H1 (cell line): ENCODE data around the gene RTKN. TPM values are rescaled to one million over a fixed set of nuclear protein-coding genes. Genes with fewer than 3 reads are reported as not detected.
"Not testable (repeated sequence)": the region's sequence is repeated elsewhere in the genome, so short reads cannot be mapped to it uniquely, and the experiment has no call there.

Experiments used
- CTCF ChIA-PET: fragments of 300-600 bp; sonication (Branson Sonifier 250); formaldehyde crosslinking; loops from one replicate; lab custom pipeline; 2021; ENCODE audit not compliant: partially characterized antibody; lab: Charles Lee
- POLR2A ChIA-PET: fragments of 300-600 bp; sonication (Branson Sonifier 250); formaldehyde crosslinking; loops from one replicate; lab custom pipeline; 2021; ENCODE audit warnings: inconsistent platforms; ENCODE audit not compliant: partially characterized antibody; lab: Charles Lee
- DNase-seq, 2 experiments: peaks; one replicate each; pipeline versions ENCODE4 v3.0.0 to v3.0.0-alpha.2; 2010 to 2022; ENCODE audit warnings: low spot score in 2 of 2, low read depth in 1 of 2, mixed read lengths in 1 of 2
- FAIRE-seq: peaks from 2 replicates; lab custom pipeline; 2011; peaks lifted over from hg19 to GRCh38; lab: Jason Lieb, UNC
- H2AFZ ChIP-seq: 2 replicates; pipeline ENCODE4 v1.8.1; 2012; ENCODE audit warnings: low read length, inconsistent platforms
- H2AK5ac ChIP-seq: 2 replicates; pipeline ENCODE4 v1.6.1; 2013; ENCODE audit warnings: low read depth, low read length
- H2BK120ac ChIP-seq: replicated peaks from 2 replicates; pipeline ENCODE3; 2013; ENCODE audit warnings: low read depth, low read length, inconsistent platforms
- H2BK12ac ChIP-seq: 2 replicates; pipeline ENCODE4 v1.6.1; 2013; ENCODE audit warnings: low read depth, low read length
- H2BK15ac ChIP-seq: 2 replicates; pipeline ENCODE4 v1.6.1; 2013; ENCODE audit warnings: low read length
- H2BK20ac ChIP-seq: 2 replicates; pipeline ENCODE4 v1.6.1; 2013; ENCODE audit warnings: low read length
- H2BK5ac ChIP-seq: 2 replicates; pipeline ENCODE4 v1.6.1; 2013; ENCODE audit warnings: low read depth, low read length
- H3K14ac ChIP-seq: 2 replicates; pipeline ENCODE4 v1.6.1; 2013; ENCODE audit warnings: inconsistent platforms; ENCODE audit not compliant: insufficient read length
- H3K18ac ChIP-seq: 2 replicates; pipeline ENCODE4 v1.6.1; 2013; ENCODE audit warnings: low read length; ENCODE audit errors: extremely low read depth
- H3K23ac ChIP-seq: 2 replicates; pipeline ENCODE4 v1.6.1; 2013; ENCODE audit warnings: inconsistent platforms; ENCODE audit not compliant: insufficient read length
- H3K23me2 ChIP-seq: 2 replicates; pipeline ENCODE4 v1.6.1; 2013; ENCODE audit warnings: low read depth, low read length
- H3K27ac ChIP-seq: 2 replicates; pipeline ENCODE4 v1.6.1; 2011; ENCODE audit warnings: low read depth, low read length, inconsistent platforms
- H3K27me3 ChIP-seq, 4 experiments: replicated peaks in 1 of 4; 1 replicate in 1 of 4; 2 replicates in 3 of 4; pipeline versions ENCODE4 v1.6.1 to v1.8.1; 2011 to 2013; ENCODE audit warnings: low read length in 3 of 4, mild to moderate bottlenecking in 3 of 4, inconsistent platforms in 2 of 4, mixed read lengths in 2 of 4, moderate library complexity in 1 of 4; ENCODE audit not compliant: control insufficient read depth in 3 of 4, insufficient read depth in 3 of 4; ENCODE audit errors: extremely low read depth in 1 of 4
- H3K36me3 ChIP-seq, 4 experiments: 2 replicates each; pipeline versions ENCODE4 v1.6.1 to v1.8.1; 2011 to 2013; ENCODE audit warnings: mild to moderate bottlenecking in 4 of 4, low read length in 3 of 4, moderate library complexity in 2 of 4, control low read depth in 1 of 4, inconsistent platforms in 1 of 4; ENCODE audit not compliant: insufficient read depth in 4 of 4, control insufficient read depth in 2 of 4
- H3K4ac ChIP-seq: replicated peaks from 2 replicates; pipeline ENCODE3; 2013; ENCODE audit warnings: low read length, low read depth, mixed read lengths, inconsistent platforms; ENCODE audit not compliant: insufficient read length
- H3K4me1 ChIP-seq, 4 experiments: replicated peaks in 1 of 4; 1 replicate in 1 of 4; 2 replicates in 3 of 4; pipeline versions ENCODE4 v1.6.1 to v1.8.1; 2011 to 2013; ENCODE audit warnings: low read length in 3 of 4, inconsistent platforms in 2 of 4, mixed read lengths in 1 of 4; ENCODE audit not compliant: insufficient read depth in 4 of 4, control insufficient read depth in 3 of 4
- H3K4me2 ChIP-seq, 2 experiments: 2 replicates each; pipeline versions ENCODE4 v1.6.1 to v1.8.1; 2011 to 2013; ENCODE audit warnings: low read depth in 2 of 2, low read length in 2 of 2, control low read depth in 1 of 2, inconsistent platforms in 1 of 2, mild to moderate bottlenecking in 1 of 2; ENCODE audit not compliant: insufficient read depth in 1 of 2
- H3K4me3 ChIP-seq, 4 experiments: fragments of 200-600, 300-600 bp in 1 of 4; sonication (generic), shearing (Covaris generic), sonication (Bioruptor Twin) in 1 of 4; 2 replicates each; pipeline versions ENCODE4 v1.5.1 to v1.8.1; 2011 to 2016; ENCODE audit warnings: low read length in 4 of 4, low read depth in 3 of 4, control low read depth in 2 of 4, inconsistent platforms in 2 of 4, mild to moderate bottlenecking in 2 of 4, mixed read lengths in 1 of 4, moderate library complexity in 1 of 4; ENCODE audit not compliant: insufficient read depth in 2 of 4; ENCODE audit errors: extremely low read depth in 1 of 4
- H3K56ac ChIP-seq: replicated peaks from 2 replicates; pipeline ENCODE3; 2013; ENCODE audit warnings: low read depth, mild to moderate bottlenecking, mixed read lengths, low read length, inconsistent platforms; ENCODE audit not compliant: insufficient read length
- H3K79me1 ChIP-seq: 2 replicates; pipeline ENCODE4 v1.6.1; 2013; ENCODE audit warnings: low read depth, low read length, control low read depth
- H3K79me2 ChIP-seq, 2 experiments: 2 replicates each; pipeline versions ENCODE4 v1.6.1 to v1.8.1; 2012 to 2013; ENCODE audit warnings: low read length in 2 of 2, mild to moderate bottlenecking in 2 of 2, inconsistent platforms in 1 of 2; ENCODE audit not compliant: insufficient read depth in 2 of 2, control insufficient read depth in 1 of 2
- H3K9ac ChIP-seq, 4 experiments: replicated peaks in 1 of 4; 1 replicate in 1 of 4; 2 replicates in 3 of 4; pipeline versions ENCODE4 v1.6.1 to v1.8.1; 2011 to 2013; ENCODE audit warnings: low read depth in 3 of 4, low read length in 3 of 4, control low read depth in 2 of 4, mild to moderate bottlenecking in 2 of 4, moderate library complexity in 2 of 4, inconsistent platforms in 1 of 4; ENCODE audit errors: extremely low read depth in 1 of 4
- H3K9me3 ChIP-seq, 2 experiments: 2 replicates each; pipeline versions ENCODE4 v1.6.1 to v1.8.1; 2012 to 2013; ENCODE audit warnings: mild to moderate bottlenecking in 2 of 2, moderate library complexity in 2 of 2, control low read depth in 1 of 2, inconsistent platforms in 1 of 2, low read depth in 1 of 2, low read length in 1 of 2, mixed read lengths in 1 of 2; ENCODE audit not compliant: insufficient read depth in 2 of 2
- H4K20me1 ChIP-seq, 2 experiments: replicated peaks in 1 of 2; 2 replicates each; pipeline versions ENCODE3 to v1.8.1; 2011 to 2013; ENCODE audit warnings: inconsistent platforms in 2 of 2, low read length in 2 of 2, mild to moderate bottlenecking in 1 of 2; ENCODE audit not compliant: insufficient read depth in 2 of 2, control insufficient read depth in 1 of 2
- H4K5ac ChIP-seq: 2 replicates; pipeline ENCODE4 v1.6.1; 2013; ENCODE audit warnings: low read length, low read depth, mixed read lengths, inconsistent platforms; ENCODE audit not compliant: insufficient read length
- H4K8ac ChIP-seq: 2 replicates; pipeline ENCODE4 v1.8.0; 2013; ENCODE audit warnings: mild to moderate bottlenecking, moderate library complexity, low read length, inconsistent platforms; ENCODE audit not compliant: insufficient read depth; ENCODE audit errors: extremely low read depth
- H4K91ac ChIP-seq: replicated peaks from 2 replicates; pipeline ENCODE3; 2013; ENCODE audit warnings: low read length, mixed read lengths, inconsistent platforms; ENCODE audit not compliant: insufficient read length
- WGBS, 2 experiments: shearing (Covaris generic) in 1 of 2; methylation state at CpG; one replicate each; pipeline versions ENCODE4 v1.1.6 to v1.1.7; 2013 to 2015; ENCODE audit warnings: low lambda C conversion rate in 2 of 2, mixed read lengths in 2 of 2, inconsistent platforms in 1 of 2, low coverage in 1 of 2, missing lambda C conversion rate in 1 of 2; ENCODE audit not compliant: insufficient replicate concordance in 2 of 2, insufficient coverage in 1 of 2, insufficient read length in 1 of 2; ENCODE audit errors: extremely low coverage in 1 of 2, missing lambda C conversion rate in 1 of 2; 5-methylcytosine and 5-hydroxymethylcytosine counted together
- polyA plus RNA-seq, 7 experiments: library from polyadenylated mRNA; depleted of rRNA in 3 of 7; stranded (reverse) in 5 of 7; unstranded in 2 of 7; fragments of >200 nt in 5 of 7; fragments of 200-250 nt in 2 of 7; gene quantifications; 1 replicate in 5 of 7; 2 replicates in 1 of 7; 4 replicates in 1 of 7; pipeline versions ENCODE4 v1.2.1 to v1.2.3, GENCODE V29; 2011 to 2013; ENCODE audit warnings: missing spikeins in 2 of 7, mixed read lengths in 2 of 7
- total RNA-seq: library from RNA; stranded (reverse); fragmentation: NEBNext Ultra II Directional; extraction: Animal tissue kit (Norgen Biotek cat#: 25700); gene quantifications from 2 replicates; pipeline ENCODE4 v1.2.1, GENCODE V29; 2021

Gene RTKN
- total and polyA plus RNA-seq, 2 of the 8 experiments (the other 6 are each of a cell fraction or from before 2014, with no cell fraction given): 40.2 to 54.1 TPM

DNA sequence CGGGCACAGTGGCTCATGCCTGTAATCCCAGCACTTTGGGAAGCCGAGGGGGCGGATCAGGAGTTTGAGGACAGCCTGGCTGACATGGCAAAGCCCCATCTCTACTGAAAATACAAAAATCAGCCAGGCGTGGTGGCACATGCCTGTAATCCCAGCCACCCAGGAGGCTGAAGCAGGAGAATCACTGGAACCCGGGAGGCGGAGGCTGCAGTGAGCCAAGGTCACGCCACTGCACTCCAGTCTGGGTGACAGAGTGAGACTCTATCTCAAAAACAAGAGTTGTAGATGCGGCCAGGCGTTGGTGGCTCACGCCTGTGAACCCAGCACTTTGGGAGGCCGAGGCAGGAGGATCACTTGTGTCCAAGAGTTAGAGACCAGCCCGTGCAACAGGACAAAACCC is 29.0 kb upstream of the RTKN start:
- H2BK5ac ChIP-seq, H3K9ac ChIP-seq, H3K4me2 ChIP-seq, H4K8ac ChIP-seq, H3K79me1 ChIP-seq, H2BK15ac ChIP-seq, H4K91ac ChIP-seq, H2AK5ac ChIP-seq, H3K14ac ChIP-seq, H2AFZ ChIP-seq, H3K36me3 ChIP-seq, H3K79me2 ChIP-seq, H2BK20ac ChIP-seq, FAIRE-seq, H3K4me1 ChIP-seq, H4K5ac ChIP-seq, H3K56ac ChIP-seq, DNase-seq, H3K23ac ChIP-seq, H3K27ac ChIP-seq, H4K20me1 ChIP-seq, H3K4ac ChIP-seq, H2BK120ac ChIP-seq, H3K27me3 ChIP-seq, H3K18ac ChIP-seq, H3K4me3 ChIP-seq, H2BK12ac ChIP-seq, H3K9me3 ChIP-seq: not testable (repeated sequence)
- 92% methylated on average over 12 of the region's 12 CpGs; no CpG with 5 or more reads in 1 of the 2 experiments for WGBS, 2 experiments
- peaks cover 13% of the 10 kb centered on the region for H3K23me2 ChIP-seq
- ChIA-PET POLR2A (interaction anchor here (1.0 to 5.2 kb wide), 3 partner anchors 11 to 83 kb away, joined by 3 to 89 read pairs (median 43); partner anchors contain the start of genes CCDC142, INO80B, LOXL3 and TTC31), CTCF (interaction anchor here (4.7 kb wide), 1 partner anchor 12 kb away, joined by 35 read pairs; the partner anchor contains the start of genes CCDC142 and TTC31)
